Ishikawa (cell line): ENCODE data around the gene DUSP16.

Experiments used
- CEBPB ChIP-seq: IDR thresholded peaks from 2 replicates; pipeline ENCODE4 v1.6.1; 2012
- EGR1 ChIP-seq: IDR thresholded peaks from 2 replicates; pipeline ENCODE4 v1.6.1; 2012
- EP300 ChIP-seq: IDR thresholded peaks from 2 replicates; pipeline ENCODE4 v1.6.1; 2012; ENCODE audit warnings: borderline replicate concordance
- MAX ChIP-seq: IDR thresholded peaks from 2 replicates; pipeline ENCODE4 v1.6.1; 2012
- NFIC ChIP-seq: IDR thresholded peaks from 2 replicates; pipeline ENCODE4 v1.6.1; 2012
- RAD21 ChIP-seq: IDR thresholded peaks from 2 replicates; pipeline ENCODE4 v1.6.1; 2012; ENCODE audit warnings: low read depth
- TAF1 ChIP-seq: IDR thresholded peaks from 2 replicates; pipeline ENCODE4 v1.6.1; 2012; ENCODE audit warnings: low read depth, mild to moderate bottlenecking
- TCF12 ChIP-seq: IDR thresholded peaks from 2 replicates; pipeline ENCODE4 v1.6.1; 2012; ENCODE audit warnings: low read depth
- TEAD4 ChIP-seq: IDR thresholded peaks from 2 replicates; pipeline ENCODE4 v1.6.1; 2012
- USF1 ChIP-seq: IDR thresholded peaks from 2 replicates; pipeline ENCODE4 v1.6.1; 2012
- YY1 ChIP-seq: IDR thresholded peaks from 2 replicates; pipeline ENCODE4 v1.6.1; 2012; ENCODE audit warnings: low read depth

GRCh38 chr12:12600659-12601058 is 38.0 kb upstream of the DUSP16 start:
- no peak for TF ChIP-seq RAD21
- TF ChIP-seq TCF12: no peak
- TF ChIP-seq TEAD4: no peak
- TF ChIP-seq MAX: no peak
- TF ChIP-seq TAF1: no peak
- TF ChIP-seq USF1: no peak
- TF ChIP-seq EP300: no peak
- no peak for TF ChIP-seq YY1
- no peak for TF ChIP-seq NFIC
- TF ChIP-seq CEBPB: peak; percentile 33; the same call in 1 of the 2 replicates
- TF ChIP-seq EGR1: no peak
